ENCODE data around the gene CMSS1.

DNA sequence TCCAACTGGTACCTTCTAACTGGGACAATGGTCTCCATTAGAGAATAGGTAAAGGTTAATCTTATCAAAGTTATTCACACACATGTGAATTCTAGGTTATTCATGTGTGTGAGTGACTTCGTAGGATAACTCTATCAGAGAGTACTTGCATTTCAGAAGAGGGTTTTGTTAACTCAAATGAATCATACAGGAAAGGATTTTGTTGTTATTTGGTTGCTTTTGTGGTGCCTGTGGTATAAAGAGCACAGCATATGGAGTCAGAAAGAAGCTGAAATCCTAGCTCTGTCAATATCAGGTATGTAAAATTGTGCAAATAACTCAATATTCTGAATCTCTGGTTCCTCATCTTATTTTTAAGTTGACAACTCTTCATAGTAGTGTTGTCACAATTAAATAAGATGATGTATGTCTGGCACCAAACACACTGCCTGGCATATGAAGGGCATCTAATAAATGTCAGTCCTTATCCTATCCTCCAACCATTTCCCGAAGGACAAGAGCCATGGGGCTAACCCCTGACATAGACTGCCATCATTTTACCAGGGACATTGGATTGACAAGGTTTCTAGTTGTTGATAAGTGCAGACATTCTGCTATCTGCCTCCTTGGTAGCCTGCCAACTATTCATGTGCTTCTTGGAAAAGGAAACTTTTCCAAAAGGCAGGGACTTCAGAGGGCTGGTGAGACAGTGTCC lies 48.7 kb upstream of the CMSS1 start:
- TF ChIP-seq, protein P1, sequence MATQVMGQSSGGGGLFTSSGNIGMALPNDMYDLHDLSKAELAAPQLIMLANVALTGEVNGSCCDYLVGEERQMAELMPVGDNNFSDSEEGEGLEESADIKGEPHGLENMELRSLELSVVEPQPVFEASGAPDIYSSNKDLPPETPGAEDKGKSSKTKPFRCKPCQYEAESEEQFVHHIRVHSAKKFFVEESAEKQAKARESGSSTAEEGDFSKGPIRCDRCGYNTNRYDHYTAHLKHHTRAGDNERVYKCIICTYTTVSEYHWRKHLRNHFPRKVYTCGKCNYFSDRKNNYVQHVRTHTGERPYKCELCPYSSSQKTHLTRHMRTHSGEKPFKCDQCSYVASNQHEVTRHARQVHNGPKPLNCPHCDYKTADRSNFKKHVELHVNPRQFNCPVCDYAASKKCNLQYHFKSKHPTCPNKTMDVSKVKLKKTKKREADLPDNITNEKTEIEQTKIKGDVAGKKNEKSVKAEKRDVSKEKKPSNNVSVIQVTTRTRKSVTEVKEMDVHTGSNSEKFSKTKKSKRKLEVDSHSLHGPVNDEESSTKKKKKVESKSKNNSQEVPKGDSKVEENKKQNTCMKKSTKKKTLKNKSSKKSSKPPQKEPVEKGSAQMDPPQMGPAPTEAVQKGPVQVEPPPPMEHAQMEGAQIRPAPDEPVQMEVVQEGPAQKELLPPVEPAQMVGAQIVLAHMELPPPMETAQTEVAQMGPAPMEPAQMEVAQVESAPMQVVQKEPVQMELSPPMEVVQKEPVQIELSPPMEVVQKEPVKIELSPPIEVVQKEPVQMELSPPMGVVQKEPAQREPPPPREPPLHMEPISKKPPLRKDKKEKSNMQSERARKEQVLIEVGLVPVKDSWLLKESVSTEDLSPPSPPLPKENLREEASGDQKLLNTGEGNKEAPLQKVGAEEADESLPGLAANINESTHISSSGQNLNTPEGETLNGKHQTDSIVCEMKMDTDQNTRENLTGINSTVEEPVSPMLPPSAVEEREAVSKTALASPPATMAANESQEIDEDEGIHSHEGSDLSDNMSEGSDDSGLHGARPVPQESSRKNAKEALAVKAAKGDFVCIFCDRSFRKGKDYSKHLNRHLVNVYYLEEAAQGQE (IDR thresholded peaks at IDR 0.05; ENCODE audit: insufficient read depth in 1 of 2, low read depth in 2 of 2, low read length in 1 of 2): no peak
- TF ChIP-seq, protein P2, sequence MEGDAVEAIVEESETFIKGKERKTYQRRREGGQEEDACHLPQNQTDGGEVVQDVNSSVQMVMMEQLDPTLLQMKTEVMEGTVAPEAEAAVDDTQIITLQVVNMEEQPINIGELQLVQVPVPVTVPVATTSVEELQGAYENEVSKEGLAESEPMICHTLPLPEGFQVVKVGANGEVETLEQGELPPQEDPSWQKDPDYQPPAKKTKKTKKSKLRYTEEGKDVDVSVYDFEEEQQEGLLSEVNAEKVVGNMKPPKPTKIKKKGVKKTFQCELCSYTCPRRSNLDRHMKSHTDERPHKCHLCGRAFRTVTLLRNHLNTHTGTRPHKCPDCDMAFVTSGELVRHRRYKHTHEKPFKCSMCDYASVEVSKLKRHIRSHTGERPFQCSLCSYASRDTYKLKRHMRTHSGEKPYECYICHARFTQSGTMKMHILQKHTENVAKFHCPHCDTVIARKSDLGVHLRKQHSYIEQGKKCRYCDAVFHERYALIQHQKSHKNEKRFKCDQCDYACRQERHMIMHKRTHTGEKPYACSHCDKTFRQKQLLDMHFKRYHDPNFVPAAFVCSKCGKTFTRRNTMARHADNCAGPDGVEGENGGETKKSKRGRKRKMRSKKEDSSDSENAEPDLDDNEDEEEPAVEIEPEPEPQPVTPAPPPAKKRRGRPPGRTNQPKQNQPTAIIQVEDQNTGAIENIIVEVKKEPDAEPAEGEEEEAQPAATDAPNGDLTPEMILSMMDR (IDR thresholded peaks at IDR 0.05): no peak
- no peak for TF ChIP-seq TCF7L2 (IDR thresholded peaks at IDR 0.05; ENCODE audit: low read depth, low read length)
